HCT116 (cell line): ENCODE results near the gene ACOXL. TPM values are rescaled to one million over a fixed set of nuclear protein-coding genes. Genes with fewer than 3 reads are reported as not detected.

Experiments
- ATAC-seq: fragments of 200-7000 bp; cut with Tn5 transposase; 2 replicates; pipeline ENCODE4 v1.9.1; 2020; ENCODE audit warnings: mild to moderate bottlenecking, moderate library complexity
- BruUV-seq: library from RNA; stranded (reverse); fragments of 400-500 nt; replicated peaks from 2 replicates; lab custom pipeline; 2021; lab: Mats Ljungman, UMichigan
- CTCF ChIA-PET: fragments of 300-600 bp; sonication (Branson Sonifier 250); formaldehyde crosslinking; loops from one replicate; lab custom pipeline; 2021; ENCODE audit warnings: antibody characterized with exemption; lab: Charles Lee
- POLR2A ChIA-PET: fragments of 300-600, 350-600 bp; sonication (Branson Sonifier 250); formaldehyde crosslinking; loops from one replicate; lab custom pipeline; 2021; ENCODE audit warnings: antibody characterized with exemption; lab: Charles Lee
- RAD21 ChIA-PET, 2 experiments: fragments of 300-600 bp; sonication (Branson Sonifier 250); formaldehyde crosslinking; loops; one replicate each; lab custom pipeline; 2023; ENCODE audit warnings: low total read pairs in 2 of 2; ENCODE audit not compliant: uncharacterized antibody in 2 of 2, unreplicated experiment in 2 of 2, low non-redundant PET in 1 of 2; lab: Charles Lee
- DNase-seq: peaks from one replicate; pipeline ENCODE4 v3.0.0-alpha.2; 2010; ENCODE audit warnings: low read depth, low spot score
- H2AFZ ChIP-seq: fragments of 200-600 bp; shearing (Covaris generic), sonication (generic); 2 replicates; pipeline ENCODE4 v1.6.1; 2017; ENCODE audit warnings: low read depth, mixed run types, mixed read lengths, antibody characterized with exemption, low read length; ENCODE audit not compliant: poor library complexity, severe bottlenecking
- H3K27ac ChIP-seq: 2 replicates; pipeline ENCODE4 v1.5.1; 2012; ENCODE audit warnings: low read depth, low read length
- H3K27me3 ChIP-seq: fragments of 200-600 bp; sonication (generic); 2 replicates; pipeline ENCODE4 v1.6.1; 2016; ENCODE audit warnings: mixed run types, low read length, mixed read lengths; ENCODE audit not compliant: insufficient read depth
- H3K36me3 ChIP-seq, 2 experiments: fragments of 200-500 bp in 1 of 2; fragments of 200-600 bp in 1 of 2; sonication (Bioruptor generic) in 1 of 2; sonication (generic) in 1 of 2; 2 replicates each; pipeline versions ENCODE4 v1.5.1 to v1.6.1; 2014 to 2016; ENCODE audit warnings: low read length in 2 of 2, inconsistent platforms in 1 of 2, mixed read lengths in 1 of 2, mixed run types in 1 of 2; ENCODE audit not compliant: insufficient read depth in 2 of 2, control insufficient read depth in 1 of 2
- H3K4me1 ChIP-seq, 2 experiments: fragments of 200-600 bp in 1 of 2; sonication (generic) in 1 of 2; 2 replicates each; pipeline versions ENCODE4 v1.5.1 to v1.6.1; 2012 to 2017; ENCODE audit warnings: low read length in 2 of 2, inconsistent platforms in 1 of 2, mild to moderate bottlenecking in 1 of 2, mixed read lengths in 1 of 2, mixed run types in 1 of 2, moderate library complexity in 1 of 2; ENCODE audit not compliant: insufficient read depth in 2 of 2, control insufficient read depth in 1 of 2
- H3K4me2 ChIP-seq: fragments of 200-600 bp; sonication (generic); 2 replicates; pipeline ENCODE4 v1.6.1; 2017; ENCODE audit warnings: mixed run types, low read length, mixed read lengths
- H3K4me3 ChIP-seq, 2 experiments: fragments of 200-600 bp in 1 of 2; sonication (generic) in 1 of 2; replicated peaks in 1 of 2; 2 replicates each; pipeline ENCODE4 v1.5.1; 2011 to 2016; ENCODE audit warnings: low read length in 2 of 2, control low read depth in 1 of 2, low read depth in 1 of 2, mild to moderate bottlenecking in 1 of 2, mixed read lengths in 1 of 2, mixed run types in 1 of 2
- H3K79me2 ChIP-seq: fragments of 200-600 bp; sonication (generic); 2 replicates; pipeline ENCODE4 v1.6.1; 2017; ENCODE audit warnings: mild to moderate bottlenecking, mixed run types, low read length, moderate library complexity, mixed read lengths; ENCODE audit not compliant: insufficient read depth
- H3K9ac ChIP-seq: fragments of 200-600 bp; sonication (generic); 2 replicates; pipeline ENCODE4 v1.6.1; 2016; ENCODE audit warnings: low read length, mixed read lengths
- H3K9me2 ChIP-seq: fragments of 200-600 bp; sonication (generic), shearing (Covaris generic); 2 replicates; pipeline ENCODE4 v1.6.1; 2017; ENCODE audit warnings: mixed run types, mild to moderate bottlenecking, moderate library complexity; ENCODE audit not compliant: insufficient read depth
- H3K9me3 ChIP-seq, 2 experiments: fragments of 200-500 bp in 1 of 2; fragments of 200-600 bp in 1 of 2; sonication (Bioruptor generic) in 1 of 2; sonication (generic) in 1 of 2; 2 replicates each; pipeline ENCODE4 v1.6.1; 2014 to 2017; ENCODE audit warnings: low read length in 2 of 2, mixed read lengths in 2 of 2, inconsistent platforms in 1 of 2, low read depth in 1 of 2, mild to moderate bottlenecking in 1 of 2, mixed run types in 1 of 2, moderate library complexity in 1 of 2; ENCODE audit not compliant: control insufficient read depth in 1 of 2, insufficient read depth in 1 of 2
- H4K20me1 ChIP-seq: fragments of 200-600 bp; sonication (generic), shearing (Covaris generic); 2 replicates; pipeline ENCODE4 v1.6.1; 2017; ENCODE audit warnings: mixed run types, mild to moderate bottlenecking, moderate library complexity; ENCODE audit not compliant: insufficient read depth
- ATF3 ChIP-seq: IDR thresholded peaks from 2 replicates; pipeline ENCODE4 v1.6.1; 2012
- CEBPB ChIP-seq: IDR thresholded peaks from 2 replicates; pipeline ENCODE4 v1.6.1; 2012; ENCODE audit warnings: low read depth
- EGR1 ChIP-seq: IDR thresholded peaks from 2 replicates; pipeline ENCODE4 v1.6.1; 2012; ENCODE audit warnings: low read depth
- ELF1 ChIP-seq: IDR thresholded peaks from 2 replicates; pipeline ENCODE4 v1.6.1; 2012; ENCODE audit warnings: low read depth, borderline replicate concordance
- EZH2phosphoT487 ChIP-seq: fragments of 200-600 bp; IDR thresholded peaks from 2 replicates; pipeline ENCODE4 v1.6.1; 2018; ENCODE audit warnings: antibody characterized with exemption, borderline replicate concordance
- FOSL1 ChIP-seq: IDR thresholded peaks from 2 replicates; pipeline ENCODE4 v1.6.1; 2012; ENCODE audit warnings: low read depth
- POLR2A ChIP-seq: IDR thresholded peaks from 2 replicates; pipeline ENCODE4 v1.7.0; 2011; ENCODE audit warnings: borderline replicate concordance; ENCODE audit not compliant: insufficient read depth, insufficient read length; ENCODE audit errors: extremely low read depth
- POLR2AphosphoS5 ChIP-seq: IDR thresholded peaks from 2 replicates; pipeline ENCODE4 v1.6.1; 2011; ENCODE audit warnings: mild to moderate bottlenecking, low read depth, low read length, moderate library complexity
- RAD21 ChIP-seq: IDR thresholded peaks from 2 replicates; pipeline ENCODE4 v1.6.1; 2012; ENCODE audit warnings: low read depth, mild to moderate bottlenecking
- SRF ChIP-seq: IDR thresholded peaks from 2 replicates; pipeline ENCODE4 v1.6.1; 2012; ENCODE audit warnings: low read depth
- TCF7L2 ChIP-seq: IDR thresholded peaks from 2 replicates; pipeline ENCODE4 v1.7.0; 2011; ENCODE audit warnings: borderline replicate concordance, inconsistent platforms; ENCODE audit not compliant: insufficient read depth, insufficient read length; ENCODE audit errors: extremely low read depth
- YY1 ChIP-seq: IDR thresholded peaks from 2 replicates; pipeline ENCODE4 v1.6.1; 2011; ENCODE audit warnings: low read length, low read depth, moderate library complexity, mild to moderate bottlenecking; ENCODE audit not compliant: insufficient replicate concordance; ENCODE audit errors: extremely low read depth
- ZBTB33 ChIP-seq: IDR thresholded peaks from 2 replicates; pipeline ENCODE4 v1.6.1; 2011; ENCODE audit warnings: mild to moderate bottlenecking, low read length, moderate library complexity; ENCODE audit not compliant: insufficient replicate concordance; ENCODE audit errors: extremely low read depth
- ZFX ChIP-seq: fragments of 450-650 bp; IDR thresholded peaks from 2 replicates; pipeline ENCODE4 v1.6.1; 2017
- intact Hi-C: fragments of 100-400 bp; cut with micrococcal nuclease; formaldehyde crosslinking; loops from 2 replicates; pipeline ENCODE4 v1.10.0; 2022
- total RNA-seq: library from RNA; stranded (reverse); gene quantifications from one replicate; pipeline ENCODE4 v1.2.1, GENCODE V29; 2021; ENCODE audit not compliant: unreplicated experiment
- TF ChIP-seq, protein P1 (sequence below), 3 experiments: fragments of 200-600 bp in 1 of 3; sonication (generic) in 1 of 3; IDR thresholded peaks in 2 of 3; conservative IDR thresholded peaks in 1 of 3; 2 replicates each; pipeline ENCODE4 v1.5.1; 2012 to 2017; ENCODE audit warnings: low read depth in 2 of 3, low read length in 2 of 3, antibody characterized with exemption in 1 of 3, borderline replicate concordance in 1 of 3, control low read depth in 1 of 3, mild to moderate bottlenecking in 1 of 3, mixed read lengths in 1 of 3, mixed run types in 1 of 3, moderate library complexity in 1 of 3; ENCODE audit not compliant: insufficient read depth in 1 of 3

Gene ACOXL
- total RNA-seq, 1 experiment from 2014 or later: 5.5 TPM

DNA sequence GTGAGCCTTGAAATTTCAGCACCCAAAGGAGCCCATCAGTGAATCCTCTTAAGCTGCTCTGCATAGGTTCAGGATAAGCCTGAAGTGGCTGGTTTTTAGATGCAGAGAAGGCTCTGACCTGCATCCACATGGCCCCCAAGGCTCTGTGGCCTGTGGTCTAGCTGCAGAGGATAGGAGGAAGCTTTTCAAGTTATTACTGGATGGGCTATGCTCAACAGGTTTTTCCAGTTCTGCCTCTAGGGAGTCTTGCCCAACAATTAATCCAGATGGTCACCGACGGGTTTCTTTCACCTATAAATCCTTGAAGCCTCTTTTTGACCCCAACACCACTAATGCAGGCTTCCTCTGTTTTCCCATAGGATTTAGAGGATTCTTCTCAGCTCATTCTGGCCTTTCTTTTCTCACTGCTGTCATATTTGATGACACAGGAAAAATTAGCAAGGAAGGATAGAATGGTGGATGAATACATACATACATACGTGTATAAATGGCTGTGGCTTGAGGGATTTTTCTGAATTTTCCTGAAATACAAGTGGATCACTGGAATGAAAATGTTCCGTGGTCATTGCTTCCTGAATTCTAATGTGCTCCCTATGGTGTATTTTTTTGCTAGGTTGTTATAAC lies 336.2 kb downstream of the ACOXL start (continued):
- TF ChIP-seq EZH2phosphoT487 (no peak), YY1 (no peak), RAD21 (peak; percentile 29; the same call in 1 of the 2 replicates), TCF7L2 (no peak), EGR1 (no peak), SRF (no peak; the same call in 1 of the 2 replicates), ZBTB33 (no peak), ZFX (no peak), POLR2A (no peak)

DNA sequence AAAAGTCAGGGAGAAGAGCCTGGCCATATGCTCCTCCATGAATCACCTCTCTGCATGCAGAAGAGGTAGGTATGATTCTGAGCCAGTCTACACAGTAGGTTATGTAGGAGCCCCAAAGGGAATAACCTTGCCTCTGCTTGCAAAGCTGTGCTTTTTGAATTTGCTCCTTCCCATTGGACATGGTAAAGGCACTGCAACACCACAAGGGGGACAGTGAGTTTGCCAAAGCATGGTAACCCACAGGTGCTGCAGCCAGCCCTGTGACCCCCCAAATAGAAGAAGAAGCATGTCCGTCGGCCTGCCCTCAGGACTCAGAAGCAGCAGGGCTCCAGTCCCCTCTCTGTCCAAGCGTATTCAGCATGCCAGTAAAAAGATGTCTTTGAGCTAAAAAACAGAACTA lies 337.3 kb downstream of the ACOXL start:
- Histone ChIP-seq H3K4me3 (no peak overlapping the region), H3K9me3 (0 out of 4 replicates have a peak, but pooled peaks cover 0 to under 1% of the 10 kb centered on the region in 2 experiments), H3K27ac (no peak overlapping the region), H3K27me3 (no peaks in the 10 kb centered on the region), H3K79me2 (no peaks in the 10 kb centered on the region), H3K9me2 (no peaks in the 10 kb centered on the region), H2AFZ (no peak overlapping the region), H3K36me3 (no peaks in the 10 kb centered on the region), H3K9ac (no peak overlapping the region), H3K4me2 (no peak overlapping the region), H4K20me1 (no peaks in the 10 kb centered on the region), H3K4me1 (peaks cover 47 to 53% of the 10 kb centered on the region in 2 experiments)
- intact Hi-C loops: no loop called here
- TF ChIP-seq ELF1 (no peak), ZBTB33 (no peak), RAD21 (peak; percentile 7; the same call in 1 of the 2 replicates), ATF3 (no peak), POLR2AphosphoS5 (no peak), FOSL1 (no peak), ZFX (no peak), YY1 (no peak), CEBPB (no peak)
- TF ChIP-seq, protein P1, sequence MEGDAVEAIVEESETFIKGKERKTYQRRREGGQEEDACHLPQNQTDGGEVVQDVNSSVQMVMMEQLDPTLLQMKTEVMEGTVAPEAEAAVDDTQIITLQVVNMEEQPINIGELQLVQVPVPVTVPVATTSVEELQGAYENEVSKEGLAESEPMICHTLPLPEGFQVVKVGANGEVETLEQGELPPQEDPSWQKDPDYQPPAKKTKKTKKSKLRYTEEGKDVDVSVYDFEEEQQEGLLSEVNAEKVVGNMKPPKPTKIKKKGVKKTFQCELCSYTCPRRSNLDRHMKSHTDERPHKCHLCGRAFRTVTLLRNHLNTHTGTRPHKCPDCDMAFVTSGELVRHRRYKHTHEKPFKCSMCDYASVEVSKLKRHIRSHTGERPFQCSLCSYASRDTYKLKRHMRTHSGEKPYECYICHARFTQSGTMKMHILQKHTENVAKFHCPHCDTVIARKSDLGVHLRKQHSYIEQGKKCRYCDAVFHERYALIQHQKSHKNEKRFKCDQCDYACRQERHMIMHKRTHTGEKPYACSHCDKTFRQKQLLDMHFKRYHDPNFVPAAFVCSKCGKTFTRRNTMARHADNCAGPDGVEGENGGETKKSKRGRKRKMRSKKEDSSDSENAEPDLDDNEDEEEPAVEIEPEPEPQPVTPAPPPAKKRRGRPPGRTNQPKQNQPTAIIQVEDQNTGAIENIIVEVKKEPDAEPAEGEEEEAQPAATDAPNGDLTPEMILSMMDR (IDR thresholded peaks at IDR 0.05 in 2 of 3, conservative IDR thresholded peaks at IDR 0.05 in 1 of 3; ENCODE audit: borderline replicate concordance in 1 of 3, insufficient read depth in 1 of 3, low read depth in 2 of 3, low read length in 2 of 3): peak in 2 of 3 experiments; percentile 37 to 47; a peak in 4 of 6 replicates
- DNase-seq (no peak), ATAC-seq (peak; percentile 32; the same call in 1 of the 2 replicates)
- no TSS peak for BruUV-seq
- ChIA-PET RAD21 (no interaction called here), CTCF (no interaction called here), POLR2A (no interaction called here)
